ENCODE results near the gene LAMA2. TPM values are rescaled to one million over a fixed set of nuclear protein-coding genes. Genes with fewer than 3 reads are reported as not detected.

The LAMA2 gene
- total RNA-seq, 1 experiment from 2014 or later = 4.2 TPM

DNA sequence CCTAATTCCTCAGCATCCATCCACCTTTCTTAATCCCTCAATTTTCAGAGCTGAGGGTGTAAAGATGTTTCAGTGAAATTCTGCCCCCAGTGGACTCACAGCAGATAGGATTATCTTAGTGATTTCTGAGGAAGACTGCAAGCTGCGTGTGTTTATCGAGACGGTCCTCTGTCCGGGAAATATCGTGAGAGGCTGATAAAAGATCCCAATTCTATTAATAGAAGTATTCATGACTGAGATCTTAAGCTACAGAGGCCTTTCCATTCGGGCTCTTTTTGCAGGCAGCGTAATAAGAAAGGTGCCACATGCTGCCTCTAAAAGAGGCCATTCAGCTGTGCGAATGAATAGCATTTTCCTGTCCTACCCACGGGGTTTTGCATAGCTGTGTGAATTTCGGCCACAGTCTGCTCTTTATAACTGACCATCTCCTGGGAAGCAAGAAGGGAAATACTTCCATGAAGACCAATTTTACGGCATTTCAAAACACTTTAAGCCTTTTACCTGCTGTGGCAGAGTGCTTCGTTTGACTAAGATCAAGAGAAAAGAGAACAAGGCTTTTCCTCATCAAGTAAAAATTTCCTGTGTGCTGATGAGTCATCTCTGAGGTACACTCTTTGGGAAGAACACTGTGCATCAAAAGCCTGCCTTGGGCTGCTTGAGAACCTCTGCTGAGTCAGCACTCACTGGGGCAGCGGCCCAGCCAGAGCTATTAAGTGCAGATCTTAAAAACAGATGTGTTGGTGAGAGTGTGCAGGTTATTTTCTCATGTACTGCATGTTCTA, 618.2 kb downstream of the LAMA2 start:
- Mint-ChIP-seq H3K36me3 (ENCODE audit: insufficient read depth in 1 of 3, low read depth in 3 of 3) (no peaks in the 10 kb centered on the region), H3K27me3 (ENCODE audit: low read depth) (no peaks in the 10 kb centered on the region), H3K4me1 (peaks cover 22 to 28% of the 10 kb centered on the region in 2 experiments), H3K4me3 (no peak overlapping the region), H3K27ac (peak overlapping the region; percentile 42 to 75 (median 65); a peak in 6 of 7 replicates), H3K9me3 (no peaks in the 10 kb centered on the region)
- Histone ChIP-seq H2AK5ac (ENCODE audit: insufficient read length, low read length) (no peak overlapping the region), H3K56ac (ENCODE audit: insufficient read length, low read depth, low read length) (no peak overlapping the region), H2BK12ac (ENCODE audit: insufficient read length, low read depth, low read length) (no peak overlapping the region), H4K5ac (ENCODE audit: insufficient read length, low read depth, low read length) (no peak overlapping the region), H3K4me2 (ENCODE audit: insufficient read depth, insufficient read length, low read length) (no peak overlapping the region), H3T11ph (ENCODE audit: low read length) (no peak overlapping the region), H3K23me2 (ENCODE audit: insufficient read length, low read depth, low read length, poor library complexity, severe bottlenecking) (no peaks in the 10 kb centered on the region), H3K27me3 (ENCODE audit: insufficient read depth, low read length) (no peaks in the 10 kb centered on the region), H3K4ac (ENCODE audit: low read depth, low read length) (no peak overlapping the region), H3K18ac (ENCODE audit: insufficient read length, low read depth, low read length) (no peak overlapping the region), H4K20me1 (ENCODE audit: control insufficient read depth, insufficient read depth, insufficient read length) (no peaks in the 10 kb centered on the region), H3K23ac (ENCODE audit: insufficient read length, low read depth, low read length) (no peak overlapping the region), H3K14ac (ENCODE audit: insufficient read depth, low read length) (no peak overlapping the region), H2BK5ac (ENCODE audit: insufficient read length, low read length) (no peak overlapping the region), H2BK15ac (ENCODE audit: low read depth, low read length) (no peak overlapping the region), H3K27ac (ENCODE audit: insufficient read length, low read depth, low read length) (no peak overlapping the region), H3K4me1 (ENCODE audit: insufficient read depth, low read length) (peaks cover 6% of the 10 kb centered on the region; the same call in 1 of the 2 replicates), H4K8ac (replicated peaks; ENCODE audit: insufficient read length, low read depth, low read length) (no peak overlapping the region), H2BK20ac (ENCODE audit: low read depth, low read length, poor library complexity, severe bottlenecking) (no peak overlapping the region), H4K91ac (ENCODE audit: insufficient read length, low read depth, low read length) (no peak overlapping the region), H3K79me2 (ENCODE audit: insufficient read depth, low read length) (no peaks in the 10 kb centered on the region), H2AFZ (ENCODE audit: low read length) (no peak overlapping the region), H3K9ac (ENCODE audit: extremely low read depth, insufficient read length, low read length) (no peak overlapping the region), H3K9me3 (ENCODE audit: control insufficient read depth, low read depth, low read length) (no peaks in the 10 kb centered on the region), H2BK120ac (ENCODE audit: low read depth, low read length, poor library complexity, severe bottlenecking) (no peak overlapping the region), H3K79me1 (ENCODE audit: insufficient read depth, low read depth, low read length, poor library complexity, severe bottlenecking) (no peaks in the 10 kb centered on the region)
- DNase-seq = no peak
- TF ChIP-seq, protein P1, sequence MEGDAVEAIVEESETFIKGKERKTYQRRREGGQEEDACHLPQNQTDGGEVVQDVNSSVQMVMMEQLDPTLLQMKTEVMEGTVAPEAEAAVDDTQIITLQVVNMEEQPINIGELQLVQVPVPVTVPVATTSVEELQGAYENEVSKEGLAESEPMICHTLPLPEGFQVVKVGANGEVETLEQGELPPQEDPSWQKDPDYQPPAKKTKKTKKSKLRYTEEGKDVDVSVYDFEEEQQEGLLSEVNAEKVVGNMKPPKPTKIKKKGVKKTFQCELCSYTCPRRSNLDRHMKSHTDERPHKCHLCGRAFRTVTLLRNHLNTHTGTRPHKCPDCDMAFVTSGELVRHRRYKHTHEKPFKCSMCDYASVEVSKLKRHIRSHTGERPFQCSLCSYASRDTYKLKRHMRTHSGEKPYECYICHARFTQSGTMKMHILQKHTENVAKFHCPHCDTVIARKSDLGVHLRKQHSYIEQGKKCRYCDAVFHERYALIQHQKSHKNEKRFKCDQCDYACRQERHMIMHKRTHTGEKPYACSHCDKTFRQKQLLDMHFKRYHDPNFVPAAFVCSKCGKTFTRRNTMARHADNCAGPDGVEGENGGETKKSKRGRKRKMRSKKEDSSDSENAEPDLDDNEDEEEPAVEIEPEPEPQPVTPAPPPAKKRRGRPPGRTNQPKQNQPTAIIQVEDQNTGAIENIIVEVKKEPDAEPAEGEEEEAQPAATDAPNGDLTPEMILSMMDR (conservative IDR thresholded peaks at IDR 0.05) = peak; percentile 59
- no CpG with 5 or more reads among the region's 13 CpGs for WGBS (ENCODE audit: extremely low coverage, insufficient read length, low lambda C conversion rate)
